ENCODE results near the gene LAMA3.

The LAMA3 gene

DNA sequence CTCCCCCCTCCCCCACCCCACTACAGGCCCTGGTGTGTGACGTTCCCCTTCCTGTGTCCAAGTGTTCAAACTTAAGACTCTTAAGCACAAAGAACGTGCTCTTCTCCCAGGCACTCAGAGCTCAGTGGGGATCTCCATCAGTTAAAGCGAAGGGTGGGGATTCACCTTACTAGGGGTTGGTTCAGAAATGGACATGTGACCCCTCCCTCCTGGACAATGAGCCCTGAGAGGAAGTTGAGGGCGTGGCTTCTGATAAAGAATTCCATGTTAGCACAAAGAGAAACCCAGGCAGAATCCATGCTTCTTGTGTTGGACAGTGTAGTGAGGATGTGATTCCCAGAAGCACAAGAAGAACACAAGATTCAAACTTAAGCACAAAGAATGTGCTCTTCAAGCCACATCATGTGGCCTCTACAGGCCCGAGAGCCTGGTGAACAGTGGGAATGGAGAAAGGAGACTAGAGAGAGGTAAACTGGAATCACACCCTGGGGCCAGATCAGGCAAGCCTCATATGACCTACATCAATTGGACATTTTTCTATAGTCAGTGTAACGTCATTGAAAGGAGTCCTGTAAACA is 247.2 kb downstream of the LAMA3 start:
- no peak overlapping the region for H3K4me3 ChIP-seq (ENCODE audit: low read length)
- DNase-seq (ENCODE audit: low read depth) = no peak
- TF ChIP-seq, protein P1, sequence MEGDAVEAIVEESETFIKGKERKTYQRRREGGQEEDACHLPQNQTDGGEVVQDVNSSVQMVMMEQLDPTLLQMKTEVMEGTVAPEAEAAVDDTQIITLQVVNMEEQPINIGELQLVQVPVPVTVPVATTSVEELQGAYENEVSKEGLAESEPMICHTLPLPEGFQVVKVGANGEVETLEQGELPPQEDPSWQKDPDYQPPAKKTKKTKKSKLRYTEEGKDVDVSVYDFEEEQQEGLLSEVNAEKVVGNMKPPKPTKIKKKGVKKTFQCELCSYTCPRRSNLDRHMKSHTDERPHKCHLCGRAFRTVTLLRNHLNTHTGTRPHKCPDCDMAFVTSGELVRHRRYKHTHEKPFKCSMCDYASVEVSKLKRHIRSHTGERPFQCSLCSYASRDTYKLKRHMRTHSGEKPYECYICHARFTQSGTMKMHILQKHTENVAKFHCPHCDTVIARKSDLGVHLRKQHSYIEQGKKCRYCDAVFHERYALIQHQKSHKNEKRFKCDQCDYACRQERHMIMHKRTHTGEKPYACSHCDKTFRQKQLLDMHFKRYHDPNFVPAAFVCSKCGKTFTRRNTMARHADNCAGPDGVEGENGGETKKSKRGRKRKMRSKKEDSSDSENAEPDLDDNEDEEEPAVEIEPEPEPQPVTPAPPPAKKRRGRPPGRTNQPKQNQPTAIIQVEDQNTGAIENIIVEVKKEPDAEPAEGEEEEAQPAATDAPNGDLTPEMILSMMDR (conservative IDR thresholded peaks at IDR 0.05; ENCODE audit: low read depth, low read length) = no peak

DNA sequence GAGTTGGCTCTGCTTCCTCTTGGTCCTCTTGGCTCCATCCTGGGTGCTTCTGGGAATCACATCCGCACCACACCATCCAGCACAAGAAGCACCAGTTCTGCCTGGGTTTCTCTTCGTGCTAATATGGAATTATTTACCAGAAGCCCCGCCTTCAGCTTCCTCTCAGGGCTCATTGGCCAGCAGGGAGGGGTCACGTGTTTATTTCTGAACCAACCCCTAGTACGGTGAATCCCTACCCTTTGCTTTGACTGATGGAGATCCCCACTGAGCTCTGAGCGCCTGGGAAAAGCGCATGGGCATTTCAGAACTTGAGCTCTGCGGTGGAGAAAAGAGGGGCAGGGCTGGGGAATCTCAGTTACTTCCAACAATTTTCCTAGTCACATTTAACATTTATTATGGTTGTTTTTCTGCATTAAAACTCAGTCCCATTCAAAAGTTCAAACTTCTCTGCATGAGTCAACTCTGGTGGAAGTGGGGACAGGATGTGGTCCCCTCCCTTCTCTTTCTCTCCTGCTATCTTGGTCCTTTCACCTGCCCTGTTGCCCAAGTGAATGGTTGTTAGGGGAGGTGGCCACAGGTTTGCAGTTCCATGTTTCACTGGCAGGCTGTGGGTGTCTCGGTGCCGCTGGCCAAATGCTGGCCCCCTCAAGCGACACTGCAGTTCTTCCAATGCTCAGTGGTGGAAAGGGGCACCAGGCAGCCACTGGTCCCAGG is 248.9 kb downstream of the LAMA3 start:
- no peak overlapping the region for H3K4me3 ChIP-seq (ENCODE audit: low read length)
- TF ChIP-seq, protein P1 (conservative IDR thresholded peaks at IDR 0.05; ENCODE audit: low read depth, low read length) = no peak
- no peak for DNase-seq (ENCODE audit: low read depth)

DNA sequence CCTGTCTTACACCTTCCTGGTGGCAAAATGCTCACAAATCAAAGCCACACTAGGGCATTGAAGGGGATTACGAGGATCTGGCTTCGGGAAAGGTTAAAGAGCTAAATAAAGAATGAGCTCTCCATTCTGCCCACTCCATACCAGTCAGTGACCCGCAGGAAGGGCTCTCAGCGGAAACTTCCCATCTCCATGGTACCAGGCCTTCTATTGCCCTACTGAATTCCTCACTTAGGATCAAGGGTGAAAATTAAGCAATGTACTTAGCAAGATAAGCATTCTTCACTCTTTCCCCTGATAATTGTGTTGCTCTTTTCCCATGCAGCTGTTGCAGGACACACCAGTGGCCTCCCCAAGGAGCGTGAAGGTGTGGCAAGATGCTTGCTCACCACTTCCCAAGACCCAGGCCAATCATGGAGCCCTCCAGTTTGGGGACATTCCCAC is 249.7 kb downstream of the LAMA3 start:
- DNase-seq (ENCODE audit: low read depth) = peak; percentile 74
- H3K4me3 ChIP-seq (ENCODE audit: low read length) = no peak overlapping the region
- TF ChIP-seq, protein P1 (conservative IDR thresholded peaks at IDR 0.05; ENCODE audit: low read depth, low read length) = no peak

DNA sequence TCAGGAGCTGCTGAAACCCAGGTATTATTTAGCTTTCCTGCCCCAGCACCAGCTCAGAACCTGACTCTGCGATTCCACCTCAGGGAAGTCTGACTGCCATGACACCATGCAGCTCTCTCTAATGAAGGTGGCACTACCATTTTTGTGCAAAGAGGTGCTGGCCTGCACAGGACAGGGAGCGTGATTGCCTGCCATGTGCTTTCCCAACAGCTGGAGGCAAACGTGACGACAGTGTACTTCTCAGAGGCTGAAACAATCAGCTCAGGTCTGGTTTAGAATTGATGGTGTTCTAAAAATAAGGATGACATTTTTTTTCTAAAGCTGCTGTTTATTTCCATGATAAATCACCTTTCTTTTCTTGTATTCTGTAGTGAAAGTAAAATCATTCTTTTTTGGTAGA is 250.1 kb downstream of the LAMA3 start:
- no peak for DNase-seq (ENCODE audit: low read depth)
- no peak overlapping the region for H3K4me3 ChIP-seq (ENCODE audit: low read length)

DNA sequence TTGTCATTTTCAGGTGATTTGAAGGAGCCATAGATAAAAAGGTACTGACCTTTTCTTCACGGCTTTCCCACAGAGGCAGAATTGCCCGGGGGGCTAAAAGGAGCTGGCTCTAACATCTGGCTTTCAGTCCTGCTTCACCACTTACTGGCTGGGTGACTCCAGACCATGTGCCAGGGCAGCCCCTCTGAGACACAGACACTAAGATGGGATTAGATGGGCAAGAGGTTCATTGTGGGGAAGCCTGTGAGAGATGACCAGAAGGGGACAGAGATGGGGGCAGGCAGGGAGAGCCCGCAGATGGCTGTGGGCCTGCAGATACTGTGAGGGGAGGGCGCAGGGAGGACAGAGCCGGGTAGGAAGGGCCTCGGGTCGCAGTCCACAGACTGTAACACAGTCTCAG is 250.6 kb downstream of the LAMA3 start:
- TF ChIP-seq, protein P1 (conservative IDR thresholded peaks at IDR 0.05; ENCODE audit: low read depth, low read length) = no peak
- H3K4me3 ChIP-seq (ENCODE audit: low read length) = no peak overlapping the region

More for the DNA sequence above, 250.1 kb downstream of the LAMA3 start:
- TF ChIP-seq, protein P1 (conservative IDR thresholded peaks at IDR 0.05; ENCODE audit: low read depth, low read length) = no peak

DNA sequence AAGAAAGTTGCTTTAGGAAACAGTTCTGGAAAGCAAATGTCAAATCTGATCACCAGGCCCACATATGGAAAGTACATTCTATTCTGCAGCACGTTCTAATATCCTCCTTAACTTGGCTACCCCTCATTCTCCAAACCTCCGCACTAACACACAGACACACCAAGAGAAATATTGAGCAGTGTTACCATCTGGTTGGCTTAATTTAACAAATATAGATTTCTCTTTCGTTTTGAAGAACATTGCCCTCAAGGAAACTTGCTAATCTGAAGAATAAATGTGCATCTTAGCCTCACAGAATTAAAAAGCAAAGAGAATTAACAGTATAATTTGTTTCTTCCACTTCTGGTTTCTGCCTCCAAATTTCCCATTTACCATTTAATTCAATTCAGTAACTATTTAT is 252.5 kb downstream of the LAMA3 start:
- DNase-seq (ENCODE audit: low read depth) = no peak
- TF ChIP-seq, protein P1 (conservative IDR thresholded peaks at IDR 0.05; ENCODE audit: low read depth, low read length) = no peak
- no peak overlapping the region for H3K4me3 ChIP-seq (ENCODE audit: low read length)

More for the DNA sequence above, 250.6 kb downstream of the LAMA3 start:
- no peak for DNase-seq (ENCODE audit: low read depth)

DNA sequence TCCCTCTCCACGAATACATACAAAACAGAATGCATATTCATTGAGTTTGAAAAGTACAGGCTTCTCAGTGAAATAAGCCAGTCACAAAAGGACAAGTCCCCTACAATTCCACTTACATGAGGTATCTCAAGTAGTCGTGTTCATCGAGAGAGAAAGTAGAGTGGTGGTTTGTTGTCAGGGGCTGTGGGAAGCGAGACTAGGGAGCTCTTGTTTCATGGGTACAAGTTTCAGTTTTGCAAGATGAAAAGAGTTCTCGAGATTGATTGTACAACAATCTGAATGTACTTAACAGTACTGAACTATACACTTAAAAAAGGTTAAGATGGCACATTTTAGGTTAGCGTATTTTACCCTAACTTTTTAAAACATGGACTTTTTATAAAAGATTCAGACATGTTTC is 253.9 kb downstream of the LAMA3 start:
- no peak overlapping the region for H3K4me3 ChIP-seq (ENCODE audit: low read length)
- TF ChIP-seq, protein P1 (conservative IDR thresholded peaks at IDR 0.05; ENCODE audit: low read depth, low read length) = no peak
- DNase-seq (ENCODE audit: low read depth) = no peak

All from retinal pigment epithelial cell (primary cell).